Measurements from ENCODE around the gene HSD17B10.
"Not testable (repeated sequence)": the region's sequence is repeated elsewhere in the genome, so short reads cannot be mapped to it uniquely, and the experiment has no call there.

GRCh38 chrX:53420351-53420750 is 13.8 kb downstream of the HSD17B10 start:
- TF ChIP-seq EZH2 (IDR thresholded peaks at IDR 0.05; ENCODE audit: borderline replicate concordance, insufficient read depth, low read depth, low read length, poor library complexity, severe bottlenecking); CTCF (IDR thresholded peaks at IDR 0.05): not testable (repeated sequence)
